ENCODE data around the gene OR1E1. TPM values are rescaled to one million over a fixed set of nuclear protein-coding genes. Genes with fewer than 3 reads are reported as not detected.
"Not testable (repeated sequence)": the region's sequence is repeated elsewhere in the genome, so short reads cannot be mapped to it uniquely, and the experiment has no call there.

Gene OR1E1
- total and polyA plus RNA-seq, 5 donors from 2014 or later: not detected

DNA sequence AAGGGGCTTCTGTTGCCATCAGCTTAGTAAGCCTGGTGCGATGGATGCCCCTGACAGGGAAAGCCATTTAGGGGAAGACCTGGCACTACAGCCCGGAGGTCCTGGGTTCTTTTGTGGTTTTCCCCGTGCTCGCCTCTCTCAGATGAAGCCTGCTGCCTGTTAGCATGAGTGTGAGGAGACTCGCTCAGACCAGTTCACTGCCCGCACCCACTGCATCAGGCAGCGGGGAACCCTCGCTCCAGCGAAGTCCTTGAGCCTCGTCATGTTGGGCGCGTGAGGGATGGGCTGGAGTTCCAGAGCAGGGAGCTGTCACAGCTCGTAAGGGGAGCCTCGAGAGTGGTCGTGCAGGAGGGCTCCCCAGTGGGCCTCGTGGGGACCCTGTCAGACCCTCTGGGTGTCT, 14.0 kb upstream of the OR1E1 start:
- not testable (repeated sequence) for H3K4me3 Mint-ChIP-seq; H3K4me1 ChIP-seq (ENCODE audit: control insufficient read depth, insufficient read depth, low read length, poor library complexity, severe bottlenecking); H3K36me3 Mint-ChIP-seq; DNase-seq; H3K36me3 ChIP-seq (ENCODE audit: control insufficient read depth, insufficient read depth, low read length); H3K27ac Mint-ChIP-seq; H3K9me3 ChIP-seq (ENCODE audit: control insufficient read depth in 2 of 2, low read length in 2 of 2); H3K4me3 ChIP-seq (ENCODE audit: low read depth, low read length); H3K27me3 ChIP-seq (ENCODE audit: control insufficient read depth, insufficient read depth, low read length); H3K27ac ChIP-seq (ENCODE audit: insufficient read depth, low read length, poor library complexity, severe bottlenecking); ATAC-seq (ENCODE audit: low read depth in 2 of 2); H3K4me1 Mint-ChIP-seq
- H3K27me3 Mint-ChIP-seq: peaks cover 15% of the 10 kb centered on the region
- peaks cover 0 to 18% (median 7%) of the 10 kb centered on the region in 7 donors for H3K9me3 Mint-ChIP-seq

GRCh38 chr17:3411070-3411469, 12.9 kb upstream of the OR1E1 start, which contains the start of gene OR3A3:
OR3A3 (plus strand) TSS chr17:3411370.
- Histone ChIP-seq H3K27me3 (ENCODE audit: control insufficient read depth, insufficient read depth, low read length) (peaks cover 4% of the 10 kb centered on the region), H3K4me3 (ENCODE audit: low read depth, low read length) (no peak within 1 kb of the TSS), H3K36me3 (ENCODE audit: control insufficient read depth, insufficient read depth, low read length) (no peaks in the 10 kb centered on the region), H3K4me1 (ENCODE audit: control insufficient read depth, insufficient read depth, low read length, poor library complexity, severe bottlenecking) (no peaks in the 10 kb centered on the region), H3K9me3 (ENCODE audit: control insufficient read depth in 2 of 2, low read length in 2 of 2) (peaks cover 5 to 8% of the 10 kb centered on the region in 2 experiments), H3K27ac (ENCODE audit: insufficient read depth, low read length, poor library complexity, severe bottlenecking) (no peak within 1 kb of the TSS)
- no peak for DNase-seq
- H3K4me1 Mint-ChIP-seq: peaks cover 0 to 2% (median under 1%) of the 10 kb centered on the region in 4 donors
- H3K4me3 Mint-ChIP-seq: no peak within 1 kb of the TSS
- no peaks in the 10 kb centered on the region for H3K36me3 Mint-ChIP-seq
- no peak within 1 kb of the TSS for H3K27ac Mint-ChIP-seq
- peaks cover 10% of the 10 kb centered on the region for H3K27me3 Mint-ChIP-seq
- peaks cover 0 to 24% (median 7%) of the 10 kb centered on the region in 7 donors for H3K9me3 Mint-ChIP-seq
- no peak for ATAC-seq (ENCODE audit: low read depth in 2 of 2)

GRCh38 chr17:3403856-3404255, 5.6 kb upstream of the OR1E1 start:
- not testable (repeated sequence) for H3K27ac Mint-ChIP-seq; H3K27me3 ChIP-seq (ENCODE audit: control insufficient read depth, insufficient read depth, low read length); DNase-seq; H3K4me3 ChIP-seq (ENCODE audit: low read depth, low read length); H3K36me3 ChIP-seq (ENCODE audit: control insufficient read depth, insufficient read depth, low read length); ATAC-seq (ENCODE audit: low read depth in 2 of 2); H3K27ac ChIP-seq (ENCODE audit: insufficient read depth, low read length, poor library complexity, severe bottlenecking); H3K4me1 ChIP-seq (ENCODE audit: control insufficient read depth, insufficient read depth, low read length, poor library complexity, severe bottlenecking); H3K9me3 ChIP-seq (ENCODE audit: control insufficient read depth in 2 of 2, low read length in 2 of 2); H3K4me3 Mint-ChIP-seq; H3K27me3 Mint-ChIP-seq; H3K4me1 Mint-ChIP-seq; H3K36me3 Mint-ChIP-seq
- H3K9me3 Mint-ChIP-seq: peaks cover 3 to 20% (median 7%) of the 10 kb centered on the region in 7 donors

- Histone ChIP-seq H3K27me3 (ENCODE audit: control insufficient read depth, insufficient read depth, low read length) (no peaks in the 10 kb centered on the region), H3K4me3 (ENCODE audit: low read depth, low read length) (no peak overlapping the region), H3K27ac (ENCODE audit: insufficient read depth, low read length, poor library complexity, severe bottlenecking) (no peak overlapping the region), H3K36me3 (ENCODE audit: control insufficient read depth, insufficient read depth, low read length) (no peaks in the 10 kb centered on the region), H3K9me3 (ENCODE audit: control insufficient read depth in 2 of 2, low read length in 2 of 2) (no peaks in the 10 kb centered on the region), H3K4me1 (ENCODE audit: control insufficient read depth, insufficient read depth, low read length, poor library complexity, severe bottlenecking) (no peaks in the 10 kb centered on the region)
- Mint-ChIP-seq H3K36me3 (no peaks in the 10 kb centered on the region), H3K27me3 (no peaks in the 10 kb centered on the region), H3K27ac (no peak overlapping the region), H3K4me3 (no peak overlapping the region), H3K4me1 (no peaks in the 10 kb centered on the region), H3K9me3 (peaks cover 0 to 9% (median 5%) of the 10 kb centered on the region in 7 donors)
- ATAC-seq (ENCODE audit: low read depth in 2 of 2): no peak
- DNase-seq: no peak
Observed at GRCh38 chr17:3401786-3402185, 3.6 kb upstream of the OR1E1 start.

DNA sequence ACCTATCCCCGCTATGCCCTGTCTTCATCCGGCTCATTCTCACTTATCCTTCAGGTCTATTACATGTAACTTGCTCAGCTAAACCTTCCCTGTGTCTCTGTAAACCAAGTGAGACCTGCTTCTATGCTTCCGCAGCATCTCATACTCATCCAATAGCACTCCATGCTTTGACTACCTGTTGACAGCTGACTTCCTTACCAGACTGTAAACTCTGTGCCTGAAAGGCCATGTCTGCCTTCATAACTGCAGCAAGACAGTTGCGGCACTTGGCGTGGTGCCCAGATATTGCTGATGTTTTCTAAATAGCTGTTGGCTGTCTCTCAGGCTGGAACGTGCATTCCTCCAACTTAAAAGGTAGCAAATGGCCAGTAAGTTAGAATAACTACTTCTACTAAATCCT, 1.8 kb upstream of the OR1E1 start:
- Histone ChIP-seq H3K27ac (ENCODE audit: insufficient read depth, low read length, poor library complexity, severe bottlenecking) (no peak overlapping the region), H3K9me3 (ENCODE audit: control insufficient read depth in 2 of 2, low read length in 2 of 2) (no peaks in the 10 kb centered on the region), H3K27me3 (ENCODE audit: control insufficient read depth, insufficient read depth, low read length) (no peaks in the 10 kb centered on the region), H3K4me1 (ENCODE audit: control insufficient read depth, insufficient read depth, low read length, poor library complexity, severe bottlenecking) (no peaks in the 10 kb centered on the region), H3K36me3 (ENCODE audit: control insufficient read depth, insufficient read depth, low read length) (no peaks in the 10 kb centered on the region), H3K4me3 (ENCODE audit: low read depth, low read length) (no peak overlapping the region)
- Mint-ChIP-seq H3K4me3 (no peak overlapping the region), H3K4me1 (no peaks in the 10 kb centered on the region), H3K27me3 (no peaks in the 10 kb centered on the region), H3K27ac (no peak overlapping the region), H3K36me3 (no peaks in the 10 kb centered on the region), H3K9me3 (peaks cover 0 to 9% (median 5%) of the 10 kb centered on the region in 7 donors)
- ATAC-seq (ENCODE audit: low read depth in 2 of 2): no peak
- no peak for DNase-seq

GRCh38 chr17:3397801-3398200, 409 bp downstream of the OR1E1 start:
- H3K9me3 Mint-ChIP-seq; H3K36me3 ChIP-seq (ENCODE audit: control insufficient read depth, insufficient read depth, low read length); H3K27me3 Mint-ChIP-seq; H3K27me3 ChIP-seq (ENCODE audit: control insufficient read depth, insufficient read depth, low read length); H3K9me3 ChIP-seq (ENCODE audit: control insufficient read depth in 2 of 2, low read length in 2 of 2); H3K4me3 Mint-ChIP-seq; H3K27ac ChIP-seq (ENCODE audit: insufficient read depth, low read length, poor library complexity, severe bottlenecking); H3K36me3 Mint-ChIP-seq; H3K27ac Mint-ChIP-seq; ATAC-seq (ENCODE audit: low read depth in 2 of 2); H3K4me1 ChIP-seq (ENCODE audit: control insufficient read depth, insufficient read depth, low read length, poor library complexity, severe bottlenecking); DNase-seq; H3K4me3 ChIP-seq (ENCODE audit: low read depth, low read length); H3K4me1 Mint-ChIP-seq: not testable (repeated sequence)

DNA sequence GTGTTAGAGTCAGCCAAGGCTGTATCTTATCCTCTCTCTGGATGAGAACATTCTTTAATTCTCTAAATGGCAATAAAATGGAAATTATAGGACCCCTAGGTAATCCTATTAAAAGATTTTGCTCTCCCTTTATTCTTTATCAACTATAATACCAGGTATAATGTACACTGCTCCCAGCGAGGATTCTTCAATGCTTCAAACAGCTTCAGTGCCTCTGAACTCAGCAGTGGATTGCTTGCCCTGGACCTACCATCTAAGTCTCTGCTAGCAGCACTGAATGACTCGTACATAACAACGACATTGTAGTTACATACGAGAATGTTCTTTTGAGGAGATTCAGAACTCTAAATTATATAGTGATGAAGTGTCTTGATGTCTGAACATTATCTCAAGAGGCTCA, 8.4 kb downstream of the OR1E1 start:
- Mint-ChIP-seq H3K27me3 (peaks cover 29% of the 10 kb centered on the region), H3K36me3 (no peaks in the 10 kb centered on the region), H3K9me3 (peaks cover 0 to 7% (median 0%) of the 10 kb centered on the region in 7 donors), H3K27ac (no peak overlapping the region), H3K4me3 (no peak overlapping the region), H3K4me1 (no peaks in the 10 kb centered on the region)
- H3K9me3 ChIP-seq (ENCODE audit: control insufficient read depth in 2 of 2, low read length in 2 of 2): no peaks in the 10 kb centered on the region
- no peak overlapping the region for H3K27ac ChIP-seq (ENCODE audit: insufficient read depth, low read length, poor library complexity, severe bottlenecking)
- ATAC-seq (ENCODE audit: low read depth in 2 of 2) (no peak), DNase-seq (no peak)
- no peaks in the 10 kb centered on the region for H3K27me3 ChIP-seq (ENCODE audit: control insufficient read depth, insufficient read depth, low read length)
- H3K36me3 ChIP-seq (ENCODE audit: control insufficient read depth, insufficient read depth, low read length): no peaks in the 10 kb centered on the region
- H3K4me3 ChIP-seq (ENCODE audit: low read depth, low read length): no peak overlapping the region
- no peaks in the 10 kb centered on the region for H3K4me1 ChIP-seq (ENCODE audit: control insufficient read depth, insufficient read depth, low read length, poor library complexity, severe bottlenecking)

DNA sequence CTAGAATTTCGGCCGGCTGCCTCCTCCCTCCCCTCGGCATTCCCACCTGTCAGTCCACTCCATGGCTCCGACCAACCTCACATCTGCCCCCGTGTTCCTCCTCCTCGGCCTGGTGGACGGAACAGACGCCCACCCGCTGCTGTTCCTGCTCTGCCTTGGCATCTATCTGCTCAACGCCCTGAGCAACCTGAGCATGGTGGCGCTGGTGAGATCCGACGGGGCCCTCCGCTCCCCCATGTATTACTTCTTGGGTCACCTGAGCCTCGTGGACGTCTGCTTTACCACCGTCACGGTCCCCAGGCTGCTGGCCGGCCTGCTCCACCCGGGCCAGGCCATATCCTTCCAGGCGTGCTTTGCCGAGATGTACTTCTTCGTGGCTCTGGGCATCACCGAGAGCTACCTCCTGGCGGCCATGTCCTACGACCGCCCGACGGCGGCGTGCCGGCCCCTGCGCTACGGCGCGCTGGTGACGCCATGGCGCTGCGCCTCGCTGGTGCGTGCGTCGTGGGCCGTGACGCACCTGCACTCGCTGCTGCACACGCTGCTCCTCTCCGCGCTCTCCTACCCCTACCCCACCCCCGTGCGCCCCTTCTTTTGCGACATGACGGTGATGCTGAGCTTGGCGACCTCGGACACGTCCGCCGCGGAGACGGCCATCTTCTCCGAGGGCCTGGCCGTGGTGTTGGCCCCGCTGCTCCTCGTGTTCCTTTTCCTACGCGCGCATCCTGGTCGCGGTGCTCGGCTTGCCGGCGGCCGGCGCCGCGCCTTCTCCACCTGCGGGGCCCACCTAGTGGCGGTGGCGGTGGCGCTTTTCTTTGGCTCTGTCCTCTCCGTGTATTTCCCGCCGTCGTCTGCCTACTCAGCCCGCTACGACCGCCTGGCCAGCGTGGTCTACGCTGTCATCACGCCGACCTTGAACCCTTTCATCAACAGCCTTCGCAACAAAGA, 12.1 kb downstream of the OR1E1 start, which contains the start of gene OR3A2:
Gene OR3A2, minus strand, starts transcription at position 440 of the 948 bp plus-strand sequence.
- Histone ChIP-seq H3K4me3 (ENCODE audit: low read depth, low read length) (no peak within 1 kb of the TSS), H3K27me3 (ENCODE audit: control insufficient read depth, insufficient read depth, low read length) (peaks cover 3% of the 10 kb centered on the region), H3K27ac (ENCODE audit: insufficient read depth, low read length, poor library complexity, severe bottlenecking) (no peak within 1 kb of the TSS)

More for the DNA sequence above, 12.1 kb downstream of the OR1E1 start, which contains the start of gene OR3A2:
- Mint-ChIP-seq H3K4me3 (peak within 1 kb of the TSS in 3 of 4 donors; percentile 67 to 81 (median 74)), H3K4me1 (no peaks in the 10 kb centered on the region), H3K27ac (peak within 1 kb of the TSS; percentile 8 to 33 (median 14)), H3K27me3 (peaks cover 25% of the 10 kb centered on the region), H3K36me3 (no peaks in the 10 kb centered on the region), H3K9me3 (peaks cover 0 to 5% (median 0%) of the 10 kb centered on the region in 7 donors)
- Histone ChIP-seq H3K9me3 (ENCODE audit: control insufficient read depth in 2 of 2, low read length in 2 of 2) (no peaks in the 10 kb centered on the region), H3K36me3 (ENCODE audit: control insufficient read depth, insufficient read depth, low read length) (no peaks in the 10 kb centered on the region), H3K4me1 (ENCODE audit: control insufficient read depth, insufficient read depth, low read length, poor library complexity, severe bottlenecking) (no peaks in the 10 kb centered on the region)
- peak; percentile 70 to 90 for ATAC-seq (ENCODE audit: low read depth in 2 of 2)
- peak; percentile 12 to 33 (median 18) for DNase-seq
